Endothelial cell (in vitro differentiated cells): ENCODE measurements around the gene PHTF2. TPM values are rescaled to one million over a fixed set of nuclear protein-coding genes. Genes with fewer than 3 reads are reported as not detected.

Source experiments
- DNase-seq: peaks from one replicate; pipeline ENCODE4 v3.0.0; 2021; ENCODE audit warnings: low spot score
- H3K27ac Mint-ChIP-seq: one replicate; pipeline ENCODE4 v1.8.0; 2021; ENCODE audit warnings: mixed read lengths, inconsistent platforms; ENCODE audit not compliant: unreplicated experiment
- H3K27me3 Mint-ChIP-seq: one replicate; pipeline ENCODE4 v1.8.0; 2021; ENCODE audit warnings: mild to moderate bottlenecking, moderate library complexity, mixed read lengths, inconsistent platforms; ENCODE audit not compliant: unreplicated experiment
- H3K36me3 Mint-ChIP-seq: one replicate; pipeline ENCODE4 v1.8.0; 2021; ENCODE audit warnings: mild to moderate bottlenecking, low read depth, mixed read lengths, inconsistent platforms; ENCODE audit not compliant: unreplicated experiment
- H3K4me1 Mint-ChIP-seq: one replicate; pipeline ENCODE4 v1.8.0; 2021; ENCODE audit warnings: mild to moderate bottlenecking, mixed read lengths, inconsistent platforms; ENCODE audit not compliant: unreplicated experiment
- H3K4me3 Mint-ChIP-seq: one replicate; pipeline ENCODE4 v1.8.0; 2021; ENCODE audit warnings: mild to moderate bottlenecking, mixed read lengths, inconsistent platforms; ENCODE audit not compliant: unreplicated experiment
- H3K9me3 Mint-ChIP-seq: one replicate; pipeline ENCODE4 v1.8.0; 2021; ENCODE audit warnings: mixed read lengths, inconsistent platforms; ENCODE audit not compliant: unreplicated experiment
- total RNA-seq: library from RNA; stranded (reverse); fragmentation: NEBNext Ultra II Directional; extraction: Animal tissue kit (Norgen Biotek cat#: 25700); gene quantifications from one replicate; pipeline ENCODE4 v1.2.1, GENCODE V29; 2021; ENCODE audit not compliant: unreplicated experiment
- TF ChIP-seq, protein P1 (sequence below): fragments of 200-600 bp; sonication (generic); IDR thresholded peaks from one replicate; pipeline ENCODE4 v1.5.0; 2021; ENCODE audit warnings: antibody characterized with exemption; ENCODE audit not compliant: unreplicated experiment

PHTF2 gene
- total RNA-seq, 1 donor from 2014 or later, result 10.3 TPM

DNA sequence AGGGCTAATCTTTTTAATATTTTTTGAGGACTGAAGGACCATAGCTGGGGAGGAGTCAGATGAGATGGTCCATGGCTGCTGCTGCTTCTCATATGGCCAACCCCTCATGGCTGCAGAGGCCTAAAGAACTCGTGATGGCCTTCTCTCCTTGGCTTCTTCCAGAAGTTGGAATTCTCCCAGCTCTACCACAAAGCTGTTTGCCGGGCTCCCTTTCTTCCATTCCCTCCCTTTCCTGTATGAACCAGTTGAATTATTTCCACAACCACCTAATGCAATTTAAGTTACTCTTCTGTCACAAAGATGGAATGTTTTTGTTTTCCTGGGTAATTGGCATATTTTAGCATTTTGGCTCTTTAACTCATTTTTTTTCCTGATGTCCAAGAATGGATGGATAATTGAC lies 80.7 kb downstream of the PHTF2 start:
- DNase-seq, result no peak
- H3K36me3 Mint-ChIP-seq, result no peaks in the 10 kb centered on the region
- H3K27ac Mint-ChIP-seq, result no peak overlapping the region
- TF ChIP-seq, protein P1, sequence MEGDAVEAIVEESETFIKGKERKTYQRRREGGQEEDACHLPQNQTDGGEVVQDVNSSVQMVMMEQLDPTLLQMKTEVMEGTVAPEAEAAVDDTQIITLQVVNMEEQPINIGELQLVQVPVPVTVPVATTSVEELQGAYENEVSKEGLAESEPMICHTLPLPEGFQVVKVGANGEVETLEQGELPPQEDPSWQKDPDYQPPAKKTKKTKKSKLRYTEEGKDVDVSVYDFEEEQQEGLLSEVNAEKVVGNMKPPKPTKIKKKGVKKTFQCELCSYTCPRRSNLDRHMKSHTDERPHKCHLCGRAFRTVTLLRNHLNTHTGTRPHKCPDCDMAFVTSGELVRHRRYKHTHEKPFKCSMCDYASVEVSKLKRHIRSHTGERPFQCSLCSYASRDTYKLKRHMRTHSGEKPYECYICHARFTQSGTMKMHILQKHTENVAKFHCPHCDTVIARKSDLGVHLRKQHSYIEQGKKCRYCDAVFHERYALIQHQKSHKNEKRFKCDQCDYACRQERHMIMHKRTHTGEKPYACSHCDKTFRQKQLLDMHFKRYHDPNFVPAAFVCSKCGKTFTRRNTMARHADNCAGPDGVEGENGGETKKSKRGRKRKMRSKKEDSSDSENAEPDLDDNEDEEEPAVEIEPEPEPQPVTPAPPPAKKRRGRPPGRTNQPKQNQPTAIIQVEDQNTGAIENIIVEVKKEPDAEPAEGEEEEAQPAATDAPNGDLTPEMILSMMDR, result no peak
- no peaks in the 10 kb centered on the region for H3K9me3 Mint-ChIP-seq
- H3K4me1 Mint-ChIP-seq, result no peaks in the 10 kb centered on the region
- H3K4me3 Mint-ChIP-seq, result no peak overlapping the region
- no peaks in the 10 kb centered on the region for H3K27me3 Mint-ChIP-seq

DNA sequence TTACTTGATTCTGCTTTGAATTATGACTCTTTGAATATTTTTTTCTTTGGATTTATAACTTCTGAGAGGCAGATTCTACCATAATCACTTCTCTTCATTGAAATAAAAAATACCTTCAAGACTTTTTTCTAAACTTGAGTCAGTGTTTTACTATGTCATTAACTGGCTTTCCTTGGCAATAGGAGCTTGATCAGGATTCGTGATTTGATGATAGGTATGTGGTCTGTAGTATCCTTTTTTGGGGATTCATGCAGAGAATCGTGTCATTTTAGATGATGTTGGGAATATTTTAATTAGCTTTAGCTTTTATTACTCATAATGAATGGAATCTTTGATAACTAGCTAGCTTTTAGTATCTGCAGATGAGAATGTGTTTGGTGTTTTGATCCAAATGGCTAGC lies 83.3 kb downstream of the PHTF2 start:
- Mint-ChIP-seq H3K27ac (no peak overlapping the region), H3K4me3 (no peak overlapping the region), H3K27me3 (no peaks in the 10 kb centered on the region), H3K4me1 (no peaks in the 10 kb centered on the region), H3K36me3 (no peaks in the 10 kb centered on the region), H3K9me3 (no peaks in the 10 kb centered on the region)
- DNase-seq, result no peak
- TF ChIP-seq, protein P1, result no peak

DNA sequence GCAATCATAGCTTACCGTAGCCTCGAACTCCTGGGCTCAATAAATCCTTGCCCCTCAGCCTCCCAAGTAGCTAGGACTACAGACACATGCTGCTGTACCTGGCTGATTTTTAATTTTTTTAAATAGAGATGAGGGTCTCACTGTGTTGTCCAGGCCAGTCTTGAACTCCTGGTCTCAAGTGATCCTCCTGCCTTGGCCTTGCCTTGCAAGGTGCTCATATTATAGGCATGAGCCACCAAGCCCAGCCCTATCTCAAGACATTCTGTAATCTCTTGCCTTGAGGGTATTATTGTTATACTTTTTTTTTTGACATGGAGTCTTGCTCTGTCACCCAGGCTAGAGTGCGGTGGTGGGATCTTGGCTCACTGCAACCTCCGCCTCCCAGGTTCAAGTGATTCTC lies 86.6 kb downstream of the PHTF2 start:
- TF ChIP-seq, protein P1, result no peak
- no peaks in the 10 kb centered on the region for H3K9me3 Mint-ChIP-seq

DNA sequence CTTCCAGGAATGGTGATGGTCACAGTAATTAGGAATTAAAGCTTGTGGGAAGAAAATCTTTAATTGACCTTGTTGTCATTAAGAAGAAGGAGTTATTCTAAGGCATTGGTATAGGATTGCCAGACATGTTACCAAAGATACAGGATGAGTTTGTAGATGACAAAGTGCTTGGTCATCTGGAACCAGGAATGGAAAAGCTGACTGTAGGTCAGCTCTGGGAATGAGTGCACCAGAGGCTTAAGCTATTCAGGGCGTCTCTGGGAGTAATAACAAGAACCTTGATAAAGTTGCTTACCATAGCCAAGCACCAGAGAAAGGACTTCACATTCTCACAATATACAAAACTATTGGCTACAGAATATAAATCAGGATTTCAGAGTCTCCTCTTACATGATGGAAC lies 89.0 kb downstream of the PHTF2 start:
- no peak for DNase-seq
- Mint-ChIP-seq H3K36me3 (no peaks in the 10 kb centered on the region), H3K4me3 (no peak overlapping the region), H3K4me1 (no peaks in the 10 kb centered on the region), H3K9me3 (no peaks in the 10 kb centered on the region), H3K27ac (no peak overlapping the region), H3K27me3 (peaks cover 2% of the 10 kb centered on the region)
- TF ChIP-seq, protein P1, result no peak

More for the DNA sequence above, 86.6 kb downstream of the PHTF2 start:
- H3K4me3 Mint-ChIP-seq, result no peak overlapping the region
- no peaks in the 10 kb centered on the region for H3K4me1 Mint-ChIP-seq
- DNase-seq, result no peak
- H3K27me3 Mint-ChIP-seq, result peaks cover 2% of the 10 kb centered on the region
- no peaks in the 10 kb centered on the region for H3K36me3 Mint-ChIP-seq
- no peak overlapping the region for H3K27ac Mint-ChIP-seq

DNA sequence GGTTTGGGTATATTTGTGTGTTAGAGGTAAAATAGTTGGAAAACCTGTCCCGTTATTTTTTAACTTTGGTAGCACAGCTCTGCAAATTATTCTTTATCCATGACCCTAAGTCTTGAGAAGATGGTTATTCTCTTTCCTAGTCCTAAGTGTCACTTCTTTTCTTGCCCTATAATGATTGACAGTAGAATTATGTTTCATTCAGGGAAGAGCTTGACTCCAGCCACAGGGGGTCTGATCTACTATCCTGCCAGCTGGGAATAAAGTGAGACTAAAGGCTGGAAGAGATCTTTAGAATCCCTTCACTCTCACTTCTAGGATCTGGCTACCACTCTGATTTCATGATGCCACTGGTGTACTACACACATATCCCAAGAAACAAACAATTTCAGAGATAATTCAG lies 90.4 kb downstream of the PHTF2 start:
- Mint-ChIP-seq H3K36me3 (no peaks in the 10 kb centered on the region), H3K4me3 (no peak overlapping the region), H3K27me3 (peaks cover 2% of the 10 kb centered on the region), H3K4me1 (no peaks in the 10 kb centered on the region), H3K27ac (no peak overlapping the region), H3K9me3 (no peaks in the 10 kb centered on the region)
- DNase-seq, result no peak
- TF ChIP-seq, protein P1, result no peak
